Mesodermal cell (in vitro differentiated cells): ENCODE results near the gene PAFAH1B1.
A peak's percentile ranks its signal among the peaks of the same experiment; 100 is the strongest.
"Not testable (repeated sequence)": the region's sequence is repeated elsewhere in the genome, so short reads cannot be mapped to it uniquely, and the experiment has no call there.

Experiments
- H3K27ac ChIP-seq: 2 replicates; pipeline ENCODE4 v1.7.0; 2013; ENCODE audit warnings: mild to moderate bottlenecking, low read depth, low read length, moderate library complexity; ENCODE audit not compliant: severe bottlenecking
- H3K36me3 ChIP-seq: 2 replicates; pipeline ENCODE4 v1.7.1; 2013; ENCODE audit warnings: mild to moderate bottlenecking, low read length, moderate library complexity; ENCODE audit not compliant: control insufficient read depth, insufficient read depth
- H3K4me1 ChIP-seq: one replicate; pipeline ENCODE4 v1.7.1; 2013; ENCODE audit warnings: mild to moderate bottlenecking, low read length; ENCODE audit not compliant: insufficient read depth, control insufficient read depth, poor library complexity, severe bottlenecking
- H3K4me3 ChIP-seq: 2 replicates; pipeline ENCODE4 v1.7.0; 2013; ENCODE audit warnings: low read length, control low read depth, mild to moderate bottlenecking; ENCODE audit not compliant: insufficient read depth, poor library complexity, severe bottlenecking; ENCODE audit errors: extremely low read depth
- H3K9me3 ChIP-seq: 2 replicates; pipeline ENCODE4 v1.7.1; 2013; ENCODE audit warnings: mild to moderate bottlenecking, low read length, moderate library complexity; ENCODE audit not compliant: control insufficient read depth
- WGBS, 2 experiments: methylation state at CpG; one replicate each; pipeline ENCODE4 v1.1.5; 2013; ENCODE audit warnings: missing lambda C conversion rate in 2 of 2; ENCODE audit not compliant: insufficient coverage in 2 of 2; 5-methylcytosine and 5-hydroxymethylcytosine counted together

The PAFAH1B1 gene

DNA sequence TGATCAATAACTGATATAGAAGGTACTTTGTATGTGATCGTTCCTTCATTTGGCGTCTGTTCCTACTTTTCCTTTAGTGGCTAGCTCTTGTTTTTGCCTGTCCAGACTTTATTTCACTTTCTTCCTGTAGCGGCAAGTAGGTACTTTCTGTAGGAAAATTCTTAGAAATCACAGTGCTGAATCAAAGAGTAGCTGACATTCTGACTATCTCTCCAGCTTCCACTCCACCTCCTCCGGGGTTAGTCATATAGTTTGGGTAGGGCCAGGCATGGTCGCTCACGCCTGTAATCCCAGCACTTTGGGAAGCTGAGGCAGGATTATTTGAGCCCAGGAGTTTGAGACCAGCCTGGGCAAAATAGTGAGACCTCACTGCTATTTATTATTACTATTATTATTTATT lies 29.9 kb upstream of the PAFAH1B1 start:
- Histone ChIP-seq H3K27ac (no peak overlapping the region), H3K36me3 (no peaks in the 10 kb centered on the region), H3K9me3 (peaks cover 6% of the 10 kb centered on the region), H3K4me3 (no peak overlapping the region), H3K4me1 (no peaks in the 10 kb centered on the region)
- WGBS, 2 experiments = 100% methylated on average over 3 of the region's 6 CpGs; no CpG with 5 or more reads in 1 of the 2 experiments

DNA sequence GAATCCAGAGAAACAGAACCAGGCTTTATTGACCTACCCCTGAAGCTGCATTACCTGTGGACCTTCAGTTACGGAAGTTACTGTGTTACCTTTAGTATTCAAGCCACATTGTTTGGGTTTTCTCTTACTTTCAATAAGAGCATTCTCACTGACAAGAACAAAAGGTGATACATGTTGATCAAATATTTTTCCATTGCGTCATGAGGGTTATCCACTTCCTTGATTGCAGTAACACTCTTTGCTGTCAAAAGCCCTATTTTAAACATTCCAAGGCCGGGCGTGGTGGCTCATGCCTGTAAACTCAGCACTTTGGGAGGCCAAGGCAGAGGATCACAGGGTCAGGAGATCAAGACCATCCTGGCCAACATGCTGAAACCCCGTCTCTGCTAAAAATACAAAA lies 28.6 kb upstream of the PAFAH1B1 start:
- H3K4me3 ChIP-seq = no peak overlapping the region
- WGBS, 2 experiments = 87 to 100% methylated on average over 4 to 5 of the region's 5 CpGs
- H3K9me3 ChIP-seq = peaks cover 6% of the 10 kb centered on the region
- no peaks in the 10 kb centered on the region for H3K4me1 ChIP-seq
- H3K27ac ChIP-seq = no peak overlapping the region
- no peaks in the 10 kb centered on the region for H3K36me3 ChIP-seq

DNA sequence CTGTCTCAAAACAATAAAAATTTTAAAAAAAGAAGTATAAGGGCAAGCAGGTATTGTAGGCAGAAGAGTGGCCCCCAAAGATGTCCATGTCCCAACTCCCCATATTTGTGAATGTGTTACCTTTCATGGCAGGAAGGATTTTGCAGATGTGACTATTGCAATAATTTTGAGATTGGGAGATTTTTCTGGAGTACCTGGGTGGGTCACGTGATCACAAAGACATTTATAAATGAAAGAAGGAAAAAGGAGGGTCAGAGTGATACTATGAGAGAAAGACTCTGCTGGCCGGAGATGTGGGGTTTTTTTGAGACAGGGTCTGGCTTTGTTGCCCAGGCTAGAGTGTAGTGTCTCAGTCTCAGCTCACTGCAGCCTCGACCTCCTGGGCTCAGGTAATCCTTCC lies 27.4 kb upstream of the PAFAH1B1 start:
- peaks cover 4% of the 10 kb centered on the region for H3K9me3 ChIP-seq
- H3K36me3 ChIP-seq = no peaks in the 10 kb centered on the region
- WGBS, 2 experiments = 87 to 89% methylated on average over 3 of the region's 3 CpGs
- no peak overlapping the region for H3K27ac ChIP-seq
- no peaks in the 10 kb centered on the region for H3K4me1 ChIP-seq
- no peak overlapping the region for H3K4me3 ChIP-seq

DNA sequence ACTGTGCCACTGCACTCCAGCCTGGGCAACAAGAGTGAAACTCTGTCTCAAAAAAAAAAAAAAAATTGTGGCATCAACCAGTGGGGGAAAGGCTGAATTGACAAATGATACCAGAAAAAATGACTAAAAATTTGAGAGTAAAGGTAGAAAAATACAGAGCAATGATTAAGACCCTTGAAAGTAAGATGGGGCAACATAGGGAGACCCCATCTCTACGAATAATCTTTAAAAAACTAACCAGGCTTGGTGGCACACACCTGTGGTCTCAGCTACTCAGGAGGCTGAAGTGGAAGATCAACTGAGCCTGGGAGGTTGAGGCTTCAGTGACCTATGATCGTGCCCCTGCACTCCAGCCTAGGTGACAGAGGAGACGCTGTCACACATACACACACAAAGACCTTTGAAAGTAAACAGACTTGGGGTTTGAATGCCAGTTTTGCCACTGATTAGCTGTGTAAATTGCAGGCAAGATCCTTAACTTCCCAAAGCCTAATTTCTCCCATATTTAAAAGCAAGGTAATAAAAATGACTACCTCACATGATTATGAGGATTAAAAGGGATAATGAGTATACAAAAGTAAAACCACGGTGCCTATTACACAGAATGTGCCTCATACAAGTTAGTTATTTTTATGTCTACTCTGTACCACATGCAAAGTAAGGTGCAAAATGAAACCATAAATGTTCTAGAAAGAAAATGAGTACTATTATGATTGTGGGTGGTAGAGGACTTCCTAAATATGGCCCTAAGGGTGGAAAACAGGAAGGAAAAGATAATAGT lies 21.7 kb upstream of the PAFAH1B1 start:
- H3K36me3 ChIP-seq = no peaks in the 10 kb centered on the region
- H3K4me1 ChIP-seq = no peaks in the 10 kb centered on the region
- no peak overlapping the region for H3K27ac ChIP-seq
- H3K4me3 ChIP-seq = no peak overlapping the region
- 100% methylated on average over 1 of the region's 4 CpGs for WGBS, 2 experiments
- H3K9me3 ChIP-seq = no peaks in the 10 kb centered on the region

DNA sequence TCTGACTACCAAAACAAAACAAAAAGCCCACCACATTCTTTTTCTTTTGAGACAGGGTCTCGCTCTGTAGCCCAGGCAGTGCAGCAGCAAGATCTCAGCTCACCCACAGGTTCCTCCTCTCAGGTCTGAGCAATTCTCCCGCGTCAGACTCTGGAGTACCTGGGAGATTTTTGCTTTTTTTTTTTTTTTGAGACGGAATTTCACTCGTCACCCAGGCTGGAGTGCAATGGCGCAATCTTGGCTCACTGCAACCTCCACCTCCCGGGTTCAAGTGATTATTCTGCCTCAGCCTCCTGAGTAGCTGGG lies 21.2 kb upstream of the PAFAH1B1 start:
- H3K27ac ChIP-seq, H3K36me3 ChIP-seq, H3K4me1 ChIP-seq, H3K9me3 ChIP-seq, H3K4me3 ChIP-seq: not testable (repeated sequence)
- WGBS, 2 experiments = 63 to 82% methylated on average over 1 to 7 of the region's 7 CpGs

DNA sequence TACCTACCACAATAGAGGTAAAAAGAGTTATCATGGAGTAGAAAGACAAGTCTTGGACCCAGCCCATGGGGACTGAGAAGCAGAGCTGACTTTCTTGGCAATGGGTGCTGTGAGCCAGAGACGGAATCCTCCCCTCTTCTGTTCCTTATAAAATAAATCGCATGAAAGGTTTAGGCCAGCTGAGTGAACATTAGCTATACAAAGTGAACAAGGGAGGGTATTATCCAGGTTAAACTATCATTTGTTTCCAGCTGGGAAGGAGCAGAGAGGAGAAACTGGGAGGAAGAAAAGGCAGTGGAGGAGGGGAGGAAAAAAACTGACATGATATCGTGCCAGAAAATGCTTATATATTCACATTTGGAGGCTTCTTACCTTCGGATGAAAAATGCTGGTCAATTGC lies 13.3 kb upstream of the PAFAH1B1 start:
- H3K27ac ChIP-seq = no peak overlapping the region
- 77 to 83% methylated on average over 1 to 3 of the region's 4 CpGs for WGBS, 2 experiments
- H3K4me1 ChIP-seq = no peaks in the 10 kb centered on the region
- no peaks in the 10 kb centered on the region for H3K36me3 ChIP-seq
- H3K9me3 ChIP-seq = no peaks in the 10 kb centered on the region
- no peak overlapping the region for H3K4me3 ChIP-seq

DNA sequence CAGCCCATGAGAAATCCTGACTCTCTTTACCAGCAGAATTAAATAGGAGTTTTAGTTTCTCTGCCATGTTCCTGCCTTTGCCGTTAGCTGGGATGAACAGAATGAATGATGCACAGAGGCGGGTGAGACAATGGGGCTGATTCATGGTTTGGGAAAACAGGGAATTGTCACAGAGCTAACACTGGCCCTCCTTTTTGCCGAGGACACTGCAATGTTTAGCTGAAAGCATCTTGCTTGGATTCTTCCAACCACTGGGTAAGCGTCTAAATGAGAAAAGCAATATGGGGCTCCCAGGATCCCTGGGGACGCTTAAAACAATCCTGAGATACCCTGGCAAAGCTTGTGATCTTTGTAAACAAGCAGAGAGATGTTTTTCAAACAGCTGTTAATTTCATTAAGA lies 12.8 kb upstream of the PAFAH1B1 start:
- 61 to 70% methylated on average over 5 of the region's 5 CpGs for WGBS, 2 experiments
- Histone ChIP-seq H3K27ac (peak overlapping the region; percentile 45), H3K9me3 (no peaks in the 10 kb centered on the region), H3K4me3 (no peak overlapping the region), H3K4me1 (no peaks in the 10 kb centered on the region), H3K36me3 (no peaks in the 10 kb centered on the region)

DNA sequence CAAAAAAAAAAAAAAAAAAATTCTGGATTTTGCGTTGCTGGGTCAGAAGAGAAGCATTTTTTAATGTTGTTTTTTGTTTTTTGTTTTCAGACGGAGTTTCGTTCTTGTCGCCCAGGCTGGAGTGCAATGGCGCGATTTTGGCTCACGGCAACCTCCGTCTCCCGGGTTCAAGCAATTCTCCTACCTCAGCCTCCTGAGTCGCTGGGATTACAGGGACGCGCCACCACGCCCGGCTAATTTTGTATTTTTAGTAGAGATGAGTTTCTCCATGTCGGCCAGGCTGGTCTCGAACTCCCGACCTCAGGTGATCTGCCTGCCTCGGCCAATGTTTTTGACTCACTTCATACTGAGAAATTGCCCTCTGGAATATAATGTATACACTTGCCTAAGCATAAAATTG lies 11.0 kb upstream of the PAFAH1B1 start:
- Histone ChIP-seq H3K27ac (no peak overlapping the region), H3K4me3 (no peak overlapping the region), H3K36me3 (no peaks in the 10 kb centered on the region), H3K9me3 (no peaks in the 10 kb centered on the region), H3K4me1 (no peaks in the 10 kb centered on the region)
- 91 to 97% methylated on average over 10 to 18 of the region's 18 CpGs for WGBS, 2 experiments

DNA sequence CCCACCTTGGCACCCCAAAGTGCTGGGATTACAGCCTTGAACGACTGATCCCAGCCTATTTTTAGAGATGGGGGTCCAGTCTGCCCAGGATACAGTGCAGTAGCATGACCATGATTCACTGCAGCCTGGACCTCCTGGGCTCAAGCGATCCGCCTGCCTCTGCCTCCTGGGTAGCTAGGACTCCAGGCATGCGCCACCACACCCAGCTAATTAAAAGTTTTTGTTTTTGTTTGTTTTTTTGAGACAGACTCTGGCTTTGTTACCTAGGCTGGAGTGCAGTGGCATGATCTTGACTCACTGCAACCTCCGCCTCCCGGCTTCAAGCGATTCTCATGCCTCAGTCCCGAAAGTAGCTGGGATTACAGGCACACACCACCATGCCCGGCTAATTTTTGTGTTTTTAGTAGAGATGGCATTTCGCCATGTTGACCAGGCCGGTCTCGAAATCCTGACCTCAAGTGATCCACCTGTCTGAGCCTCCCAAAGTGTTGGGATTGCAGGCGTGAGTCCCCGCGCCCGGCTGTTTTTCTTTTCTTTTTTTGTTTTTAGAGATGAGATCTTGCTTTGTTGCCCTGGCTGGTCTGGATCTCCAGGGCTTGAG lies 2.3 kb upstream of the PAFAH1B1 start:
- Histone ChIP-seq H3K9me3 (no peaks in the 10 kb centered on the region), H3K4me1 (no peaks in the 10 kb centered on the region), H3K27ac (no peak overlapping the region), H3K36me3 (no peaks in the 10 kb centered on the region), H3K4me3 (no peak overlapping the region)
- WGBS, 2 experiments = 93 to 98% methylated on average over 9 to 11 of the region's 16 CpGs

DNA sequence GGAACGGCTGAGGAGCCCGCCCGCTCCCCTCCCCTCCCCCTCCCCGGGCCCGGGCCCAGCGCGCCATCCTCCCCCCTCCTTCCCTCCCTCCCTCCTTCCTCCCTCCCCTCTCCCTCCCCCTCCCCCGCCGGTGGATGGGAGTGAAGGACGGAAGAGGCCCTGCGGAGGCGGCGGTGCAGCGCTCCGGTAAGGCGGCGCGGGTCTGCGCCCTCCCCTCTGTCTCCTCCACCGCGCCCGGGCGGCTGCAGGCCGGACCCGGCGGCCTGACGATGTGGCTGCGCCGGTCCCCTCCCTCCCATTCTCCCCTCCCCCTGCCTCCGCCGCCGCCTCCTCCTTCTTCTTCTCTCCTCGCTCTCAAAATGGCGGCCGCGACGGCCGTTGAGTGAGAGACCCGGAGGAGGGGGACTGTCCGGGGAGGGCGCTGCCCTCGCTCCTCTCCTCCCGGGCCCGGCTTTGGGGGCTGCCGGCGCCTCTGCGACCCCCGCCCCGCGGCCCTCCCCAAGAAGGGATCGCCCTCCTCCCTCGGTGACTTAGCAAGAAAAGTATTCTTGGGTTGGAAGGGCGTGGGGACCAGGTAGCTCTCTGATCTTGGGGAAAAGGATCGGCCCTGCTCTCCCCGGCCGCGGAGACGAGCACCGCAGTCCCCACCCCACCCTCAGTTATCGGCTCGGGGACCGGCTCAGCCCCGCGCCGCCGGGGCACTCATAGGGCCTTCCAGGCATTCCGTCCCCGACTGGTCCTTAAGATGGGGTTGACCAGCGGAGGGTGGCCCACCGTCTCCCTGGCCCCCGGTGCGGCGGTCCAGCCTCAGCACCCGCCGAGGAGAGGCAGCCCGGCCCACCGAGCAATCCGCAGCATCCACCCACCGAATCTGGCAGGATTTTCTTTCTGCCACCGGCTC lies 617 bp downstream of the PAFAH1B1 start:
- WGBS, 2 experiments = 0% methylated on average over 30 to 47 of the region's 80 CpGs
- peak overlapping the region; percentile 100 for H3K4me3 ChIP-seq

More for the DNA sequence above, 617 bp downstream of the PAFAH1B1 start:
- H3K9me3 ChIP-seq = no peaks in the 10 kb centered on the region
- H3K36me3 ChIP-seq = peaks cover 7% of the 10 kb centered on the region
- peak overlapping the region; percentile 99 for H3K27ac ChIP-seq
- no peaks in the 10 kb centered on the region for H3K4me1 ChIP-seq
